WTC11 (cell line): ENCODE results near the gene CACNA1B. TPM values are rescaled to one million over a fixed set of nuclear protein-coding genes. Genes with fewer than 3 reads are reported as not detected.

Experiments
- ATAC-seq: fragments of 200-7000 bp; cut with Tn5 transposase; 2 replicates; pipeline ENCODE4 v1.10.0; 2021; ENCODE audit warnings: mild to moderate bottlenecking, moderate library complexity
- CTCF ChIA-PET: fragments of 300-600 bp; sonication (Branson Sonifier 250); formaldehyde crosslinking; loops from one replicate; lab custom pipeline; 2021; ENCODE audit warnings: antibody characterized with exemption; lab: Charles Lee
- POLR2A ChIA-PET: fragments of 350-600 bp; sonication (Branson Sonifier 250); formaldehyde crosslinking; loops from one replicate; lab custom pipeline; 2021; ENCODE audit warnings: antibody characterized with exemption; lab: Charles Lee
- DNase-seq: peaks from one replicate; pipeline ENCODE4 v3.0.0; 2021; ENCODE audit warnings: low spot score
- H3K27ac Mint-ChIP-seq: 2 replicates; pipeline ENCODE4 v1.8.0; 2021; ENCODE audit warnings: mixed read lengths
- H3K27me3 Mint-ChIP-seq: 2 replicates; pipeline ENCODE4 v1.8.0; 2021; ENCODE audit warnings: low read depth, mild to moderate bottlenecking, moderate library complexity, mixed read lengths
- H3K36me3 Mint-ChIP-seq: 2 replicates; pipeline ENCODE4 v1.8.0; 2021; ENCODE audit warnings: mixed read lengths
- H3K4me1 Mint-ChIP-seq: 2 replicates; pipeline ENCODE4 v1.8.0; 2022; ENCODE audit warnings: mixed read lengths
- H3K4me3 Mint-ChIP-seq: 2 replicates; pipeline ENCODE4 v1.8.0; 2021; ENCODE audit warnings: mild to moderate bottlenecking, moderate library complexity, mixed read lengths
- H3K9me3 Mint-ChIP-seq: 2 replicates; pipeline ENCODE4 v1.8.0; 2021; ENCODE audit warnings: mixed read lengths
- ESRRA ChIP-seq: sonication (generic); formaldehyde crosslinking; IDR thresholded peaks from 2 replicates; pipeline ENCODE4 v1.8.1; 2022; ENCODE audit warnings: mild to moderate bottlenecking, missing genetic modification reagents, borderline replicate concordance
- HMGA2 ChIP-seq: fragments of 250-450 bp; sonication (Bioruptor Pico); IDR thresholded peaks from 2 replicates; pipeline ENCODE4 v1.4.0; 2021; ENCODE audit warnings: mild to moderate bottlenecking, moderate library complexity
- MYBL2 ChIP-seq: sonication (generic); formaldehyde crosslinking; IDR thresholded peaks from 2 replicates; pipeline ENCODE4 v1.8.1; 2023; ENCODE audit warnings: mild to moderate bottlenecking, moderate library complexity, missing genetic modification reagents
- NFE2L1 ChIP-seq: sonication (generic); formaldehyde crosslinking; IDR thresholded peaks from 2 replicates; pipeline ENCODE4 v1.8.1; 2023; ENCODE audit warnings: missing genetic modification reagents
- NR3C1 ChIP-seq: sonication (generic); formaldehyde crosslinking; conservative IDR thresholded peaks from 2 replicates; pipeline ENCODE4 v1.8.1; 2023; ENCODE audit warnings: low read depth, mild to moderate bottlenecking, missing genetic modification reagents
- OVOL2 ChIP-seq: fragments of 250-450 bp; sonication (Bioruptor Pico); IDR thresholded peaks from 2 replicates; pipeline ENCODE4 v1.9.0; 2021; ENCODE audit warnings: mild to moderate bottlenecking, borderline replicate concordance
- SP1 ChIP-seq: sonication (generic); formaldehyde crosslinking; conservative IDR thresholded peaks from 2 replicates; pipeline ENCODE4 v1.8.1; 2022; ENCODE audit warnings: missing genetic modification reagents
- TP53 ChIP-seq: sonication (generic); formaldehyde crosslinking; IDR thresholded peaks from 2 replicates; pipeline ENCODE4 v1.8.1; 2023; ENCODE audit warnings: mild to moderate bottlenecking, missing genetic modification reagents
- ZNF317 ChIP-seq: sonication (generic); formaldehyde crosslinking; IDR thresholded peaks from 2 replicates; pipeline ENCODE4 v1.8.1; 2023; ENCODE audit warnings: low read depth, mild to moderate bottlenecking, moderate library complexity, missing genetic modification reagents, borderline replicate concordance
- ZNF396 ChIP-seq: fragments of 250-450 bp; sonication (Bioruptor Pico); IDR thresholded peaks from 2 replicates; pipeline ENCODE4 v1.8.0; 2021; ENCODE audit warnings: mild to moderate bottlenecking, moderate library complexity, borderline replicate concordance
- total RNA-seq: library from RNA; stranded (reverse); gene quantifications from 3 replicates; pipeline ENCODE4 v1.2.3, GENCODE V29; 2021
- TF ChIP-seq, protein P1 (sequence below): sonication (generic); formaldehyde crosslinking; IDR thresholded peaks from 2 replicates; pipeline ENCODE4 v1.8.1; 2023; ENCODE audit warnings: mild to moderate bottlenecking, missing genetic modification reagents, moderate library complexity
- TF ChIP-seq, protein P2 (sequence below): sonication (generic); formaldehyde crosslinking; IDR thresholded peaks from 2 replicates; pipeline ENCODE4 v1.8.1; 2023; ENCODE audit warnings: mild to moderate bottlenecking, missing genetic modification reagents
- TF ChIP-seq, protein P3 (sequence below): sonication (generic); formaldehyde crosslinking; IDR thresholded peaks from 2 replicates; pipeline ENCODE4 v1.8.0; 2022; ENCODE audit warnings: mild to moderate bottlenecking, missing genetic modification reagents
- TF ChIP-seq, protein P4 (sequence below): sonication (generic); formaldehyde crosslinking; conservative IDR thresholded peaks from 2 replicates; pipeline ENCODE4 v1.8.1; 2023; ENCODE audit warnings: mild to moderate bottlenecking, low read depth, missing genetic modification reagents, moderate library complexity
- TF ChIP-seq, protein P5 (sequence below): sonication (generic); formaldehyde crosslinking; IDR thresholded peaks from 2 replicates; pipeline ENCODE4 v1.8.1; 2022; ENCODE audit warnings: low read depth, mild to moderate bottlenecking, moderate library complexity, missing genetic modification reagents, borderline replicate concordance
- TF ChIP-seq, protein P6 (sequence below): sonication (generic); formaldehyde crosslinking; conservative IDR thresholded peaks from 2 replicates; pipeline ENCODE4 v1.8.1; 2022; ENCODE audit warnings: mild to moderate bottlenecking, missing genetic modification reagents

The CACNA1B gene
- total RNA-seq, 1 experiment from 2014 or later = 8.4 TPM

DNA sequence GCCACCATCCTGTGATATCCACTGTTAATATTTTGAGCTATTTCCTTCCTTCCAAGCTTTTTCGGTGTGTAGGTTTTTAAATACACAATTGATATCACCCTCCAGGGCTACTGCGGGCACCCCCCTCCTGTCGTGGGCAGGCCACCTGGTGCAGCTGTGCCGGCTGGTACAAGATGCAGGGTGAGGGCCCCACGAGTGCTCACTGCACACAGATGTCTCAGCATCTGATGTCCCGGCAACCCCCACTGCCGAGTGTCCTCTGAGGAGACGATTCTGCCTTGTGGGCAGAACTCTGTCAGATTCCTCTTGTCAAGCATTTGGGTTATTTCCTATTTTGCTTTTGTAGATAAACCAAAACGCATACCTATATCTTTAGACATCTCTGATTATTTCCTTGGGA is 25.1 kb downstream of the CACNA1B start:
- TF ChIP-seq ZNF317 (no peak), SP1 (CRISPR knock-in tag) (no peak)
- TF ChIP-seq, protein P1, sequence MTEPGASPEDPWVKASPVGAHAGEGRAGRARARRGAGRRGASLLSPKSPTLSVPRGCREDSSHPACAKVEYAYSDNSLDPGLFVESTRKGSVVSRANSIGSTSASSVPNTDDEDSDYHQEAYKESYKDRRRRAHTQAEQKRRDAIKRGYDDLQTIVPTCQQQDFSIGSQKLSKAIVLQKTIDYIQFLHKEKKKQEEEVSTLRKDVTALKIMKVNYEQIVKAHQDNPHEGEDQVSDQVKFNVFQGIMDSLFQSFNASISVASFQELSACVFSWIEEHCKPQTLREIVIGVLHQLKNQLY (CRISPR knock-in tag) = no peak
- TF ChIP-seq, protein P2, sequence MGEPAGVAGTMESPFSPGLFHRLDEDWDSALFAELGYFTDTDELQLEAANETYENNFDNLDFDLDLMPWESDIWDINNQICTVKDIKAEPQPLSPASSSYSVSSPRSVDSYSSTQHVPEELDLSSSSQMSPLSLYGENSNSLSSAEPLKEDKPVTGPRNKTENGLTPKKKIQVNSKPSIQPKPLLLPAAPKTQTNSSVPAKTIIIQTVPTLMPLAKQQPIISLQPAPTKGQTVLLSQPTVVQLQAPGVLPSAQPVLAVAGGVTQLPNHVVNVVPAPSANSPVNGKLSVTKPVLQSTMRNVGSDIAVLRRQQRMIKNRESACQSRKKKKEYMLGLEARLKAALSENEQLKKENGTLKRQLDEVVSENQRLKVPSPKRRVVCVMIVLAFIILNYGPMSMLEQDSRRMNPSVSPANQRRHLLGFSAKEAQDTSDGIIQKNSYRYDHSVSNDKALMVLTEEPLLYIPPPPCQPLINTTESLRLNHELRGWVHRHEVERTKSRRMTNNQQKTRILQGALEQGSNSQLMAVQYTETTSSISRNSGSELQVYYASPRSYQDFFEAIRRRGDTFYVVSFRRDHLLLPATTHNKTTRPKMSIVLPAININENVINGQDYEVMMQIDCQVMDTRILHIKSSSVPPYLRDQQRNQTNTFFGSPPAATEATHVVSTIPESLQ (CRISPR knock-in tag) = no peak
- TF ChIP-seq, protein P3, sequence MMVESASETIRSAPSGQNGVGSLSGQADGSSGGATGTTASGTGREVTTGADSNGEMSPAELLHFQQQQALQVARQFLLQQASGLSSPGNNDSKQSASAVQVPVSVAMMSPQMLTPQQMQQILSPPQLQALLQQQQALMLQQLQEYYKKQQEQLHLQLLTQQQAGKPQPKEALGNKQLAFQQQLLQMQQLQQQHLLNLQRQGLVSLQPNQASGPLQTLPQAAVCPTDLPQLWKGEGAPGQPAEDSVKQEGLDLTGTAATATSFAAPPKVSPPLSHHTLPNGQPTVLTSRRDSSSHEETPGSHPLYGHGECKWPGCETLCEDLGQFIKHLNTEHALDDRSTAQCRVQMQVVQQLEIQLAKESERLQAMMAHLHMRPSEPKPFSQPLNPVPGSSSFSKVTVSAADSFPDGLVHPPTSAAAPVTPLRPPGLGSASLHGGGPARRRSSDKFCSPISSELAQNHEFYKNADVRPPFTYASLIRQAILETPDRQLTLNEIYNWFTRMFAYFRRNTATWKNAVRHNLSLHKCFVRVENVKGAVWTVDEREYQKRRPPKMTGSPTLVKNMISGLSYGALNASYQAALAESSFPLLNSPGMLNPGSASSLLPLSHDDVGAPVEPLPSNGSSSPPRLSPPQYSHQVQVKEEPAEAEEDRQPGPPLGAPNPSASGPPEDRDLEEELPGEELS (CRISPR knock-in tag) = no peak
- H3K4me3 Mint-ChIP-seq = no peak overlapping the region
- CTCF ChIA-PET = no interaction called here

DNA sequence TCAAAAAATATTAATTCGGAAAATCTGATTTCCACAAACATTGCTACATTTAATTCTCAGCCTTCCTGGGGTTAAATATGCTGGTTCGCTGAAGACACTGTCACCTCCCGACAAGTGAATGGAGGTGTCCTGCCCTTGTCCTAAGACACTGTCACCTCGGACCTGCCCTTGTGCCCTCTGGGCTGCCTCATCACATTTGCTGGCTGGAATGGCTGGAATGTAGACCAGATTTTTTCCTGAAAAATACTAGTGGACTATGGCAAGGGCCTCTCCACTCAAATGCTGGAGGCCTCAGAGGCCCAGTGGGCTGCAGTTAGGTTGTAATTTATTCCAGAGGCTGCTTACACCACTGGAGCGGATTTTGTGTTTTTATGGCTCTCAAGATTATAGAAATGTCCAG is 28.2 kb downstream of the CACNA1B start:
- no peaks in the 10 kb centered on the region for H3K27me3 Mint-ChIP-seq
- TF ChIP-seq HMGA2 (no peak), MYBL2 (CRISPR knock-in tag) (no peak), ZNF396 (CRISPR knock-in tag) (no peak), NR3C1 (CRISPR knock-in tag) (no peak), TP53 (no peak), ESRRA (CRISPR knock-in tag) (no peak), NFE2L1 (CRISPR knock-in tag) (no peak), OVOL2 (CRISPR knock-in tag) (no peak)
- TF ChIP-seq, protein P4, sequence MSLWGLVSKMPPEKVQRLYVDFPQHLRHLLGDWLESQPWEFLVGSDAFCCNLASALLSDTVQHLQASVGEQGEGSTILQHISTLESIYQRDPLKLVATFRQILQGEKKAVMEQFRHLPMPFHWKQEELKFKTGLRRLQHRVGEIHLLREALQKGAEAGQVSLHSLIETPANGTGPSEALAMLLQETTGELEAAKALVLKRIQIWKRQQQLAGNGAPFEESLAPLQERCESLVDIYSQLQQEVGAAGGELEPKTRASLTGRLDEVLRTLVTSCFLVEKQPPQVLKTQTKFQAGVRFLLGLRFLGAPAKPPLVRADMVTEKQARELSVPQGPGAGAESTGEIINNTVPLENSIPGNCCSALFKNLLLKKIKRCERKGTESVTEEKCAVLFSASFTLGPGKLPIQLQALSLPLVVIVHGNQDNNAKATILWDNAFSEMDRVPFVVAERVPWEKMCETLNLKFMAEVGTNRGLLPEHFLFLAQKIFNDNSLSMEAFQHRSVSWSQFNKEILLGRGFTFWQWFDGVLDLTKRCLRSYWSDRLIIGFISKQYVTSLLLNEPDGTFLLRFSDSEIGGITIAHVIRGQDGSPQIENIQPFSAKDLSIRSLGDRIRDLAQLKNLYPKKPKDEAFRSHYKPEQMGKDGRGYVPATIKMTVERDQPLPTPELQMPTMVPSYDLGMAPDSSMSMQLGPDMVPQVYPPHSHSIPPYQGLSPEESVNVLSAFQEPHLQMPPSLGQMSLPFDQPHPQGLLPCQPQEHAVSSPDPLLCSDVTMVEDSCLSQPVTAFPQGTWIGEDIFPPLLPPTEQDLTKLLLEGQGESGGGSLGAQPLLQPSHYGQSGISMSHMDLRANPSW (CRISPR knock-in tag) = no peak
- TF ChIP-seq, protein P5, sequence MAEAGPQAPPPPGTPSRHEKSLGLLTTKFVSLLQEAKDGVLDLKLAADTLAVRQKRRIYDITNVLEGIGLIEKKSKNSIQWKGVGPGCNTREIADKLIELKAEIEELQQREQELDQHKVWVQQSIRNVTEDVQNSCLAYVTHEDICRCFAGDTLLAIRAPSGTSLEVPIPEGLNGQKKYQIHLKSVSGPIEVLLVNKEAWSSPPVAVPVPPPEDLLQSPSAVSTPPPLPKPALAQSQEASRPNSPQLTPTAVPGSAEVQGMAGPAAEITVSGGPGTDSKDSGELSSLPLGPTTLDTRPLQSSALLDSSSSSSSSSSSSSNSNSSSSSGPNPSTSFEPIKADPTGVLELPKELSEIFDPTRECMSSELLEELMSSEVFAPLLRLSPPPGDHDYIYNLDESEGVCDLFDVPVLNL = no peak
- TF ChIP-seq, protein P6, sequence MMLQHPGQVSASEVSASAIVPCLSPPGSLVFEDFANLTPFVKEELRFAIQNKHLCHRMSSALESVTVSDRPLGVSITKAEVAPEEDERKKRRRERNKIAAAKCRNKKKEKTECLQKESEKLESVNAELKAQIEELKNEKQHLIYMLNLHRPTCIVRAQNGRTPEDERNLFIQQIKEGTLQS (CRISPR knock-in tag) = no peak
- H3K9me3 Mint-ChIP-seq = peaks cover 4% of the 10 kb centered on the region
- no peak overlapping the region for H3K4me3 Mint-ChIP-seq
- no peaks in the 10 kb centered on the region for H3K4me1 Mint-ChIP-seq
- H3K36me3 Mint-ChIP-seq = peaks cover 6% of the 10 kb centered on the region
- no peak for DNase-seq
- no peak for ATAC-seq
- ChIA-PET POLR2A (no interaction called here), CTCF (no interaction called here)
- no peak overlapping the region for H3K27ac Mint-ChIP-seq

More for the DNA sequence above, 25.1 kb downstream of the CACNA1B start:
- peaks cover 6% of the 10 kb centered on the region; the same call in 1 of the 2 replicates for H3K36me3 Mint-ChIP-seq
- no peak for ATAC-seq
- DNase-seq = no peak
- no peaks in the 10 kb centered on the region for H3K27me3 Mint-ChIP-seq
- POLR2A ChIA-PET = no interaction called here
- peaks cover 4% of the 10 kb centered on the region for H3K9me3 Mint-ChIP-seq
- no peak overlapping the region for H3K27ac Mint-ChIP-seq
- no peaks in the 10 kb centered on the region for H3K4me1 Mint-ChIP-seq
